GM23248 (cell line): Measurements from ENCODE around the gene PTCHD1.

Experiments used
- EZH2 ChIP-seq: fragments of 200-600 bp; sonication (generic); IDR thresholded peaks from 2 replicates; pipeline ENCODE4 v1.6.1; 2018; ENCODE audit warnings: antibody characterized with exemption, mild to moderate bottlenecking; ENCODE audit not compliant: insufficient read depth, poor library complexity, severe bottlenecking
- EZH2phosphoT487 ChIP-seq: fragments of 200-600 bp; sonication (generic); IDR thresholded peaks from 2 replicates; pipeline ENCODE4 v1.6.1; 2018; ENCODE audit warnings: antibody characterized with exemption, moderate library complexity, mild to moderate bottlenecking, low read depth; ENCODE audit not compliant: insufficient read depth

DNA sequence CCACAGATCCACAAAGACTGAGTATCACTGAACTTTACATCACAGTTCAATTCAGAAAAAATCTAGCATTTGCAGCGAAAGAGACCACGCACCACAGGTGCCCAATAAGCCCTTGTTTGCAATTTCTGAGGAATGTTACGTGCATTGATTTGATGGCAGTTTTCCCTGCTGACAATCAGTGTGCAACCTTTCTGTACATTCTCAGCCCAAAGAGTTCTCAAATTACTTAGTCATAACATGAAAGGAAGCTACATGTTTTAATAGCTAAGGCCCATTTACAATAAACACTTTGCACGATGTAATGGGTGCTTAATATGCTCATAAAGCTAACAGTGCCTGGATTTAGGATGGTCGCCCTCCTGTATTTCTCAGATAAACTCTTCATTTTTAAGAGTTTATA, 47.9 kb downstream of the PTCHD1 start:
- TF ChIP-seq EZH2phosphoT487 (no peak), EZH2 (no peak)
